GM12878 (cell line): ENCODE data around the gene ABL2. TPM values are rescaled to one million over a fixed set of nuclear protein-coding genes. Genes with fewer than 3 reads are reported as not detected.

ENCODE experiments used
- ATAC-seq: fragments of 200-7000 bp; cut with Tn5 transposase; 3 replicates; pipeline ENCODE4 v1.9.1; 2020; ENCODE audit warnings: mild to moderate bottlenecking, moderate library complexity
- BruUV-seq: library from RNA; stranded (reverse); fragments of 400-500 nt; replicated peaks from 2 replicates; lab custom pipeline; 2021; lab: Mats Ljungman, UMichigan
- CTCF ChIA-PET: fragments of 300-600 bp; sonication (Branson Sonifier 250); formaldehyde crosslinking; extraction: SDS; loops from one replicate; lab custom pipeline; 2021; ENCODE audit warnings: inconsistent platforms; lab: Yijun Ruan, JAX
- POLR2A ChIA-PET: fragments of 350-600 bp; formaldehyde crosslinking; extraction: SDS; loops from one replicate; lab custom pipeline; 2021; ENCODE audit warnings: inconsistent platforms; lab: Charles Lee
- RAD21 ChIA-PET: fragments of 300-600 bp; sonication (Branson Sonifier 250); formaldehyde crosslinking; loops from one replicate; lab custom pipeline; 2023; ENCODE audit warnings: antibody characterized with exemption; ENCODE audit not compliant: unreplicated experiment; lab: Charles Lee
- SMC1A ChIA-PET: fragments of 300-600 bp; sonication (Branson Sonifier 250); formaldehyde crosslinking; loops from one replicate; lab custom pipeline; 2023; ENCODE audit not compliant: unreplicated experiment, uncharacterized antibody; lab: Charles Lee
- DNase-seq: peaks from one replicate; pipeline ENCODE4 v3.0.0-alpha.2; 2011; ENCODE audit warnings: low read depth, low spot score
- FAIRE-seq: peaks from 3 replicates; lab custom pipeline; 2011; peaks lifted over from hg19 to GRCh38; lab: Jason Lieb, UNC
- H2AFZ ChIP-seq: 2 replicates; pipeline ENCODE4 v1.6.0; 2011; ENCODE audit warnings: low read depth, low read length, control low read depth; ENCODE audit not compliant: control insufficient read depth
- H3K27ac ChIP-seq: 2 replicates; pipeline ENCODE4 v1.5.1; 2011; ENCODE audit warnings: control low read depth; ENCODE audit not compliant: control insufficient read depth, insufficient read depth
- H3K27me3 ChIP-seq, 2 experiments: replicated peaks in 1 of 2; 2 replicates each; pipeline versions ENCODE4 v1.6.0 to v1.6.1; 2011; ENCODE audit warnings: low read length in 1 of 2; ENCODE audit not compliant: control insufficient read depth in 2 of 2, insufficient read depth in 2 of 2
- H3K36me3 ChIP-seq, 2 experiments: 2 replicates each; pipeline ENCODE4 v1.5.1; 2011; ENCODE audit warnings: low read length in 1 of 2; ENCODE audit not compliant: control insufficient read depth in 2 of 2, insufficient read depth in 2 of 2
- H3K4me1 ChIP-seq: 2 replicates; pipeline ENCODE4 v1.6.1; 2011; ENCODE audit warnings: mild to moderate bottlenecking, low read length, moderate library complexity, mixed read lengths; ENCODE audit not compliant: control insufficient read depth, insufficient read depth
- H3K4me2 ChIP-seq: 2 replicates; pipeline ENCODE4 v1.6.0; 2011; ENCODE audit warnings: control low read depth; ENCODE audit not compliant: control insufficient read depth, insufficient read depth
- H3K4me3 ChIP-seq: fragments of 200-600 bp; sonication (generic); 2 replicates; pipeline ENCODE4 v1.5.1; 2016
- H3K79me2 ChIP-seq: 2 replicates; pipeline ENCODE4 v1.6.0; 2011; ENCODE audit warnings: low read length; ENCODE audit not compliant: control insufficient read depth, insufficient read depth
- H3K9ac ChIP-seq: 2 replicates; pipeline ENCODE4 v1.8.0; 2011; ENCODE audit warnings: low read length, control low read depth, mixed read lengths; ENCODE audit not compliant: control insufficient read depth, insufficient read depth
- H3K9me3 ChIP-seq: replicated peaks from 3 replicates; pipeline ENCODE4 v1.5.1; 2011; ENCODE audit warnings: mild to moderate bottlenecking, low read length; ENCODE audit not compliant: control insufficient read depth, insufficient read depth
- H4K20me1 ChIP-seq: 2 replicates; pipeline ENCODE4 v1.6.0; 2011; ENCODE audit not compliant: control insufficient read depth, insufficient read depth
- BHLHE40 ChIP-seq, 2 experiments: fragments of 450-650 bp in 1 of 2; IDR thresholded peaks; 2 replicates each; pipeline ENCODE4 v1.6.1; 2011 to 2017; ENCODE audit warnings: low read depth in 2 of 2, borderline replicate concordance in 1 of 2, improper control_type of control experiment in 1 of 2, low read length in 1 of 2, mild to moderate bottlenecking in 1 of 2
- BMI1 ChIP-seq: fragments of 450-650 bp; IDR thresholded peaks from 2 replicates; pipeline ENCODE4 v1.6.1; 2016; ENCODE audit warnings: mild to moderate bottlenecking, moderate library complexity, borderline replicate concordance
- MTA2 ChIP-seq: fragments of 450-650 bp; IDR thresholded peaks from 2 replicates; pipeline ENCODE4 v1.6.1; 2016; ENCODE audit warnings: low read depth, mild to moderate bottlenecking, moderate library complexity
- NBN ChIP-seq: fragments of 450-650 bp; IDR thresholded peaks from 2 replicates; pipeline ENCODE4 v1.6.1; 2016
- NFIC ChIP-seq: IDR thresholded peaks from 2 replicates; pipeline ENCODE4 v1.6.1; 2012; ENCODE audit warnings: low read depth, mild to moderate bottlenecking, inconsistent platforms, low read length, moderate library complexity
- PAX5 ChIP-seq: IDR thresholded peaks from 2 replicates; pipeline ENCODE4 v1.6.1; 2011; ENCODE audit warnings: low read depth, low read length, borderline replicate concordance
- PML ChIP-seq: IDR thresholded peaks from 2 replicates; pipeline ENCODE4 v1.6.1; 2012; ENCODE audit warnings: low read length, inconsistent platforms
- POLR2AphosphoS5 ChIP-seq: IDR thresholded peaks from 2 replicates; pipeline ENCODE4 v1.6.1; 2011; ENCODE audit warnings: mild to moderate bottlenecking, low read length, inconsistent platforms
- RAD21 ChIP-seq: IDR thresholded peaks from 2 replicates; pipeline ENCODE4 v1.6.1; 2011; ENCODE audit warnings: mild to moderate bottlenecking, low read depth, low read length, moderate library complexity; ENCODE audit not compliant: insufficient read depth
- RELA ChIP-seq: fragments of 450-650 bp; IDR thresholded peaks from 2 replicates; pipeline ENCODE4 v1.8.0; 2014; ENCODE audit warnings: borderline replicate concordance; ENCODE audit not compliant: partially characterized antibody
- ZNF207 ChIP-seq: fragments of 450-650 bp; IDR thresholded peaks from 2 replicates; pipeline ENCODE4 v1.6.1; 2014; ENCODE audit warnings: antibody characterized with exemption, mild to moderate bottlenecking, borderline replicate concordance
- WGBS: methylation state at CpG from one replicate; pipeline ENCODE4 v1.1.6; 2016; ENCODE audit warnings: low lambda C conversion rate; ENCODE audit not compliant: insufficient replicate concordance, insufficient coverage; ENCODE audit errors: missing lambda C conversion rate; 5-methylcytosine and 5-hydroxymethylcytosine counted together
- in situ Hi-C: fragments of 300-500 bp; cut with MboI; formaldehyde crosslinking; loops from 9 replicates; pipeline ENCODE4 v1.14.3; 2018; ENCODE audit warnings: mixed read lengths
- intact Hi-C: fragments of 100-400 bp; cut with micrococcal nuclease; formaldehyde crosslinking; loops from one replicate; pipeline ENCODE4 v1.14.2; 2022; ENCODE audit not compliant: unreplicated experiment
- polyA plus RNA-seq, 11 experiments: library from polyadenylated mRNA; depleted of rRNA in 4 of 11; unstranded in 6 of 11; stranded (reverse) in 5 of 11; fragments of >200 nt; fragmentation: Nextera tagmentation in 4 of 11; fragmentation: Illumina TruSeq in 1 of 11; extraction: Ambion mirVana in 4 of 11; extraction: Trizol in 1 of 11; gene quantifications; 1 replicate in 1 of 11; 2 replicates in 10 of 11; pipeline versions ENCODE4 v1.2.1 to v1.2.3, GENCODE V29; 2011 to 2016; ENCODE audit warnings: inconsistent platforms in 2 of 11, missing spikeins in 2 of 11, low read depth in 1 of 11
- total RNA-seq, 4 experiments: library from RNA; depleted of rRNA in 3 of 4; stranded (reverse); fragments of >200 nt in 3 of 4; fragmentation: Illumina TruSeq in 1 of 4; extraction: Trizol in 1 of 4; gene quantifications; 2 replicates each; pipeline versions ENCODE4 v1.2.1 to v1.2.3, GENCODE V29; 2013 to 2021
- TF ChIP-seq, protein P1 (sequence below): fragments of 450-650 bp; IDR thresholded peaks from 2 replicates; pipeline ENCODE4 v1.6.1; 2017; ENCODE audit warnings: mild to moderate bottlenecking
- TF ChIP-seq, protein P2 (sequence below): fragments of 450-650 bp; conservative IDR thresholded peaks from 2 replicates; pipeline ENCODE4 v1.6.1; 2017; ENCODE audit warnings: mild to moderate bottlenecking, moderate library complexity

ABL2 gene
- total and polyA plus RNA-seq, 10 of the 15 experiments (the other 5 are each of a cell fraction or from before 2014, with no cell fraction given), result 0.57 to 9.4 (median 3.6) TPM

DNA sequence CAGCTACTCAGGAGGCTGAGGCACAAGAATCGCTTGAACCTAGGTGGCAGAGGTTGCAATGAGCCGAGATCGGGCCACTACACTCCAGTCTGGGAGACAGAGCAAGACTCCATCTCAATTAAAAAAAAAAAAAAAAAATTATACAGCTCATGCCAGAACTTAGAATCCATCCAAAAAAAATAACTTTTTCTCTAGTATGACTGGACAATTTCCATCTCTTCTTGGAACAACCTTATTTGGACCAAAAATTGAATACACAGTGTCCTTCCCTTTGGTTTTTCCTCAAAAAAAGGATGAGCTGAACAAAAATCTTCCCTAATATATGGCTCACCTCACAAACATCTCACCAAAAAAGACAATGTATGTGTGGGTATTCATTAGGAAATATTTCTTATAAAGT, 73.9 kb downstream of the ABL2 start:
- 100% methylated on average over 3 of the region's 3 CpGs for WGBS
- POLR2A ChIA-PET, result no interaction called here

More for the DNA sequence above, 73.9 kb downstream of the ABL2 start:
- RAD21 ChIA-PET, result no interaction called here
- Histone ChIP-seq H3K9me3 (no peaks in the 10 kb centered on the region), H3K9ac (no peak overlapping the region), H3K4me3 (no peak overlapping the region), H4K20me1 (no peaks in the 10 kb centered on the region), H3K27me3 (no peaks in the 10 kb centered on the region), H3K4me1 (no peaks in the 10 kb centered on the region), H2AFZ (no peak overlapping the region)
- intact Hi-C loops, result no loop called here
- in situ Hi-C loops, result no loop called here
- CTCF ChIA-PET, result interaction anchor here (0.9 to 2.4 kb wide), 2 partner anchors 25 to 654 kb away, joined by 4 to 8 read pairs; no protein-coding TSS in a partner anchor
- SMC1A ChIA-PET, result interaction anchor here (1.3 kb wide), 1 partner anchor 10 kb away, joined by 3 read pairs; no protein-coding TSS in a partner anchor
- FAIRE-seq, result no peak
- no peak for ATAC-seq
- no peak for TF ChIP-seq NBN
- TF ChIP-seq RAD21, result no peak
- TF ChIP-seq POLR2AphosphoS5, result no peak
- no peak for TF ChIP-seq MTA2
- TF ChIP-seq, protein P1, sequence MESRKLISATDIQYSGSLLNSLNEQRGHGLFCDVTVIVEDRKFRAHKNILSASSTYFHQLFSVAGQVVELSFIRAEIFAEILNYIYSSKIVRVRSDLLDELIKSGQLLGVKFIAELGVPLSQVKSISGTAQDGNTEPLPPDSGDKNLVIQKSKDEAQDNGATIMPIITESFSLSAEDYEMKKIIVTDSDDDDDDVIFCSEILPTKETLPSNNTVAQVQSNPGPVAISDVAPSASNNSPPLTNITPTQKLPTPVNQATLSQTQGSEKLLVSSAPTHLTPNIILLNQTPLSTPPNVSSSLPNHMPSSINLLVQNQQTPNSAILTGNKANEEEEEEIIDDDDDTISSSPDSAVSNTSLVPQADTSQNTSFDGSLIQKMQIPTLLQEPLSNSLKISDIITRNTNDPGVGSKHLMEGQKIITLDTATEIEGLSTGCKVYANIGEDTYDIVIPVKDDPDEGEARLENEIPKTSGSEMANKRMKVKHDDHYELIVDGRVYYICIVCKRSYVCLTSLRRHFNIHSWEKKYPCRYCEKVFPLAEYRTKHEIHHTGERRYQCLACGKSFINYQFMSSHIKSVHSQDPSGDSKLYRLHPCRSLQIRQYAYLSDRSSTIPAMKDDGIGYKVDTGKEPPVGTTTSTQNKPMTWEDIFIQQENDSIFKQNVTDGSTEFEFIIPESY, result no peak
- no peak for TF ChIP-seq RELA
- no peak for TF ChIP-seq PAX5
- TF ChIP-seq BMI1, result no peak
- TF ChIP-seq, protein P2, sequence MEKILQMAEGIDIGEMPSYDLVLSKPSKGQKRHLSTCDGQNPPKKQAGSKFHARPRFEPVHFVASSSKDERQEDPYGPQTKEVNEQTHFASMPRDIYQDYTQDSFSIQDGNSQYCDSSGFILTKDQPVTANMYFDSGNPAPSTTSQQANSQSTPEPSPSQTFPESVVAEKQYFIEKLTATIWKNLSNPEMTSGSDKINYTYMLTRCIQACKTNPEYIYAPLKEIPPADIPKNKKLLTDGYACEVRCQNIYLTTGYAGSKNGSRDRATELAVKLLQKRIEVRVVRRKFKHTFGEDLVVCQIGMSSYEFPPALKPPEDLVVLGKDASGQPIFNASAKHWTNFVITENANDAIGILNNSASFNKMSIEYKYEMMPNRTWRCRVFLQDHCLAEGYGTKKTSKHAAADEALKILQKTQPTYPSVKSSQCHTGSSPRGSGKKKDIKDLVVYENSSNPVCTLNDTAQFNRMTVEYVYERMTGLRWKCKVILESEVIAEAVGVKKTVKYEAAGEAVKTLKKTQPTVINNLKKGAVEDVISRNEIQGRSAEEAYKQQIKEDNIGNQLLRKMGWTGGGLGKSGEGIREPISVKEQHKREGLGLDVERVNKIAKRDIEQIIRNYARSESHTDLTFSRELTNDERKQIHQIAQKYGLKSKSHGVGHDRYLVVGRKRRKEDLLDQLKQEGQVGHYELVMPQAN, result no peak
- TF ChIP-seq NFIC, result no peak
- no peak for TF ChIP-seq PML
- TF ChIP-seq BHLHE40 (IDR thresholded peaks at IDR 0.05; ENCODE audit: borderline replicate concordance in 1 of 2, low read depth in 2 of 2, low read length in 1 of 2), result no peak
- TF ChIP-seq ZNF207, result no peak
- TF ChIP-seq, all 136 proteins: peak for 0
- Histone ChIP-seq H3K36me3 (no peaks in the 10 kb centered on the region), H3K27ac (no peak overlapping the region), H3K4me2 (no peak overlapping the region), H3K79me2 (no peaks in the 10 kb centered on the region; the same call in 1 of the 2 replicates)
- no peak for DNase-seq
- BruUV-seq, result no TSS peak
